HG03045 (cell line): ENCODE results near the gene ABCG2.
"Not testable (repeated sequence)": the region's sequence is repeated elsewhere in the genome, so short reads cannot be mapped to it uniquely, and the experiment has no call there.

Source experiments
- ATAC-seq: cut with Tn5 transposase; IDR thresholded peaks from one replicate; pipeline ENCODE4 v1.9.1; 2021; ENCODE audit warnings: mild to moderate bottlenecking, moderate library complexity; ENCODE audit not compliant: unreplicated experiment

Gene ABCG2

GRCh38 chr4:88169298-88169697 is 10.9 kb upstream of the ABCG2 start:
- ATAC-seq: no peak

- no peak for ATAC-seq
Observed at GRCh38 chr4:88166608-88167007, 8.2 kb upstream of the ABCG2 start.

- ATAC-seq: no peak
Observed at GRCh38 chr4:88163336-88163735, 4.9 kb upstream of the ABCG2 start.

GRCh38 chr4:88162626-88163025 is 4.2 kb upstream of the ABCG2 start:
- no peak for ATAC-seq

- peak; percentile 46 for ATAC-seq
Observed at GRCh38 chr4:88159229-88159725, 838 bp upstream of the ABCG2 start.

- peak; percentile 47 for ATAC-seq
Observed at GRCh38 chr4:88158038-88158488, 376 bp downstream of the ABCG2 start.

GRCh38 chr4:88152331-88152730 is 6.1 kb downstream of the ABCG2 start:
- ATAC-seq: not testable (repeated sequence)

GRCh38 chr4:88148560-88148959 is 9.9 kb downstream of the ABCG2 start:
- ATAC-seq: no peak

GRCh38 chr4:88147799-88148217 is 10.6 kb downstream of the ABCG2 start:
- ATAC-seq: no peak

- ATAC-seq: no peak
Observed at GRCh38 chr4:88146891-88147290, 11.5 kb downstream of the ABCG2 start.

GRCh38 chr4:88144866-88145300 is 13.6 kb downstream of the ABCG2 start:
- no peak for ATAC-seq

GRCh38 chr4:88144048-88144447 is 14.4 kb downstream of the ABCG2 start:
- ATAC-seq: no peak

GRCh38 chr4:88143504-88143903 is 14.9 kb downstream of the ABCG2 start:
- no peak for ATAC-seq

GRCh38 chr4:88138561-88138960 is 19.9 kb downstream of the ABCG2 start:
- no peak for ATAC-seq

GRCh38 chr4:88137112-88137511 is 21.3 kb downstream of the ABCG2 start:
- ATAC-seq: no peak

- no peak for ATAC-seq
Observed at GRCh38 chr4:88136249-88136648, 22.2 kb downstream of the ABCG2 start.

- ATAC-seq: no peak
Observed at GRCh38 chr4:88135356-88135663, 23.1 kb downstream of the ABCG2 start.

GRCh38 chr4:88134536-88135355 is 23.7 kb downstream of the ABCG2 start:
- ATAC-seq: no peak

GRCh38 chr4:88134111-88134510 is 24.3 kb downstream of the ABCG2 start:
- no peak for ATAC-seq

GRCh38 chr4:88130544-88131305 is 27.7 kb downstream of the ABCG2 start:
- no peak for ATAC-seq

- no peak for ATAC-seq
Observed at GRCh38 chr4:88130003-88130402, 28.4 kb downstream of the ABCG2 start.

- not testable (repeated sequence) for ATAC-seq
Observed at GRCh38 chr4:88122260-88122659, 36.2 kb downstream of the ABCG2 start.
